GM18867 (cell line): ENCODE data around the gene ZNF30.
"Not testable (repeated sequence)": the region's sequence is repeated elsewhere in the genome, so short reads cannot be mapped to it uniquely, and the experiment has no call there.

Experiments
- ATAC-seq: cut with Tn5 transposase; IDR thresholded peaks from one replicate; pipeline ENCODE4 v1.9.1; 2021; ENCODE audit warnings: mild to moderate bottlenecking, moderate library complexity; ENCODE audit not compliant: unreplicated experiment

The ZNF30 gene

GRCh38 chr19:34926685-34927375 lies at the start of gene ZNF30:
Gene ZNF30, plus strand, starts transcription at chr19:34926903. Its CDS starts 3,045 bp downstream, at chr19:34929948.
- peak; percentile 97 for ATAC-seq

GRCh38 chr19:34879563-34879962 lies 47.1 kb upstream of the ZNF30 start:
- no peak for ATAC-seq

- ATAC-seq, result no peak
Measured at GRCh38 chr19:34880034-34880433, 46.7 kb upstream of the ZNF30 start.

DNA sequence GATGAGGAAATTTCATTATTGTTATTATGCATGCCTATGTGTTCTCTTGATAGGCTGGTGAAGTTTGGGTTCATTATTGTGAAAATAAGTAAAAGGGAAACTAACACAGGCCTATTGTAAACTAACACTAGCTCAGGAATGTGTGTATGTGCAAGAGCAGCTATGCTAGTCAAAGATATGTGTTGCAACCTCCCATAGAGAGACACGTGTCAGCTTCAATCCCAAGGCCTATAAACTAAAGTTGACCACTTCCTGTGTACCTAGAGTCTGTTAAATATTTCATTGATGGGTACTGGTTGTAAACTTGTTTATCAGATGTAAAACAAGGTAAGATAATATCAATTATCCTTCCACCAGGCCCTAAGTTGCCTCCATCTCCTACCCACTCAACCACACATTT lies 44.7 kb upstream of the ZNF30 start:
- no peak for ATAC-seq

- ATAC-seq, result no peak
Measured at GRCh38 chr19:34888091-34888490, 38.6 kb upstream of the ZNF30 start.

- no peak for ATAC-seq
Measured at GRCh38 chr19:34900245-34900644, 26.5 kb upstream of the ZNF30 start.

- ATAC-seq, result no peak
Measured at GRCh38 chr19:34904664-34905527, 21.8 kb upstream of the ZNF30 start.

DNA sequence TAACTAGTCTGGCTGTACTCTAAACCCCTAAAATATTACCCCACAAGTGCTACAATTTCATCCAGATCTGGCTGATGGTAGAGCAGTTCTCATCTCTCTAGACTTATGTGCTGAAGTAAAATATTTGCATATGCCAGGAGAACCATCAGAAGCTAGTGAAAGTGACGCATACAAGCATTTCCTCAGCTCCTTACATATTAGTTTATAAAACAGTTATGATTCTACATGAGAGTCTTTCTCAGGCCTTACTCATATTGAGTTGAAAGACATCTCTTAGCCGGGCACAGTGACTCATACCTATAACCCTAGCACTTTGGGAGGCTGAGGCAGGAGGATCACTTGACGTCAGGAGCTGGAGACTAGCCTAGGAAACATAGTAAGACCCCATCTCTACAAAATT lies 15.9 kb upstream of the ZNF30 start:
- ATAC-seq, result no peak

- not testable (repeated sequence) for ATAC-seq
Measured at GRCh38 chr19:34917144-34917543, 9.6 kb upstream of the ZNF30 start.

GRCh38 chr19:34918190-34918589 lies 8.5 kb upstream of the ZNF30 start:
- no peak for ATAC-seq

DNA sequence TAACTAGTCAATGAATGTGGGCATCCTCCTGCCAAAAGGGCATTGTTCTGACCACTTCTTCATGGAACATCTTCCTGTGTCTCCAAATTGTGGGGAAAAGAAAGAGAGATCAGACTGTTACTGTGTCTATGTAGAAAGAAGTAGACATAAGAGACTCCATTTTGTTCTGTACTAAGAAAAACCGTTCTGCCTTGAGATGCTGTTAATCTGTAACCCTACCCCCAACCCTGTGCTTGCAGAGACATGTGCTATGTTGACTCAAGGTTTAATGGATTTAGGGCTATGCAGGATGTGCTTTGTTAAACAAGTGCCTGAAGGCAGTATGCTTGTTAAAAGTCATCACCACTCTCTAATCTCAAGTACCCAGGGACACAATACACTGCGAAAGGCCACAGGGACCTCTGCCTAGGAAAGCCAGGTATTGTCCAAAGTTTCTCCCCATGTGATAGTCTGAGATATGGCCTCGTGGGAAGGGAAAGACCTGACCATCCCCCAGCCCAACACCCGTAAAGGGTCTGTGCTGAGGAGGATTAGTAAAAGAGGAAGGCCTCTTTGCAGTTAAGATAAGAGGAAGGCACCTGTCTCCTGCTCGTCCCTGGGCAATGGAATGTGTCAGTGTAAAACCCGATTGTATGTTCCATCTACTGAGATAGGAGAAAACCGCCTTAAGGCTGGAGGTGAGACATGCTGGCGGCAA lies 6.5 kb upstream of the ZNF30 start:
- not testable (repeated sequence) for ATAC-seq

- no peak for ATAC-seq
Measured at GRCh38 chr19:34925278-34925855, 1.3 kb upstream of the ZNF30 start.

- no peak for ATAC-seq
Measured at GRCh38 chr19:34926361-34926684, 380 bp upstream of the ZNF30 start.

- no peak for ATAC-seq
Measured at GRCh38 chr19:34932494-34932893, 5.8 kb downstream of the ZNF30 start.

DNA sequence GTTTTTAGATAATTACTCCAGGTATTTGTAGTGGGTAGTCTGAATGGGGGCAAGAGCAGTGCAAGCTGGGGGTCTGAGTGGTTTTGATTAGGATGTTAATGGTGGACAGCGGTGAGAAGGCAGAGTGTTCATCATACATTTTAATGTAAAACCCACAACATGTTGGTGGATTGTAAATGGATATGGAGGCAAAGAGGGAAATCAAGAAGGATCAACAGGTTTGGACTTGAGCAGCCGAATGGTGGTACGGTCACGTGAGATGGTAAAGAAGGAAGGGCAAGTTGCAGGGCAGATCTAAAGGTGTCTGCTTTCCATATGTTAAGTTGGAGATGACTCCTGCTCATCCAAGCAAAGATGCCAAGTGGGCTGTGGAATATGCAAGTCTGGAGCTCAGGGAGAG lies 9.5 kb downstream of the ZNF30 start:
- ATAC-seq, result no peak

DNA sequence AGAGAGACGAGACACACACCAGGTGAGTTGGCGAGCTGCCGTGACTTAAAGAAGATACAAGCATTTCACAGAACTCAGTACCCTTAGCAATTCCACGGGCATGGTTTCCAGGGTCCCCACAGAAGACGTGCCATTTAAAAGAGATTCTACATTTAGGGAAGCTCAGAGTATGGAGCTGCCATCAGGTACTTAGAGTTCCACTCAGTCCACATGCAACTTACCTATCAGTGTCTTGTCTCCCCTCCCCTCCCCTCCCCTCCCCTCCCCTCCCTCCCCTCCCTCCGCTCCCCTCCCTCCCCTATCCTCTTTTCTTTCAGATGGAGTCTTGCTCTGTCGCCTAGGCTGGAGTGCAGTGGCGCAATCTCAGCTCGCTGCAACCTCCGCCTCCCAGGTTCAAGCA lies 12.2 kb downstream of the ZNF30 start:
- ATAC-seq, result no peak

GRCh38 chr19:34943861-34944573 lies 17.3 kb downstream of the ZNF30 start:
- ATAC-seq, result no peak

- ATAC-seq, result no peak
Measured at GRCh38 chr19:34953092-34953491, 26.4 kb downstream of the ZNF30 start.

DNA sequence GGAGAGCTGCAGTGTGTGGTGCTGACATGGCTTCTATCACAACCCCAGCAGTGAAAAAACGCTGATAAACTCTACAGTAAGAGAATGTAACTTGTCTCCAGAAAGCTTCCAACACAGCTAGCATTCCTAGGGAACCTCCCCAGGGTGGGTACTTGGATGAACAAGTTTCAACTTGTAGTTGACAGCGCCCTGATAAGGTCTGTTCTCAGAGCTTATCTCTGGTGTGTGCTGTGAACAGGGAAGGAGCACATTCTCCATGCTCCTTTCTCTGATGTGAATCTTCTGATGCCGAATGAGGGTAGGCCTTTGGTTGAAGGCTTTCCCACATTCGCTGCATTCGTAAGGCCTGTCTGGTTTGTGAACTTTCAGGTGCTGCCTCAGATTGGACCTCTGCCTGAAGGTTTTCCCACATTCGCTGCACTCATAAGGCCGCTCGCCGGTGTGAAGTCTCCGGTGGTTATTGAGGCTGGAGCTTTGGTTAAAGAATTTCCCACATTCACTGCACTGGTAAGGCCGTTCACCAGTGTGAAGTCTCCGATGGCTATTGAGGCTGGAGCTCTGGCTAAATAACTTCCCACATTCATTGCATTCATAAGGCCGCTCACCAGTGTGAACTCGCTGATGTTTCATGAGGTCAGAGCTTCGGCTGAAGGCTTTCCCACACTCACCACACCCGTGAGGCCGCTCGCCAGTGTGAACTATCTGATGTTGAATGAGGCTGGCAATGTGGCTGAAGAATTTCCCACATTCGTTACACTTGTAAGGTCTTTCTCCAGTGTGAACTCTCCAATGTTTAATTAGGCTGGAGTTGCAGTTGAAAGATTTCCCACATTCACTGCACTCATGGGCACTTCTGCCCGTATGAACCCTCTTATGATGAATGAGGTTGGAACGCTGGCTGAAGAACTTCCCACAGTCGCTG lies 31.4 kb downstream of the ZNF30 start:
- ATAC-seq, result no peak

- ATAC-seq, result no peak
Measured at GRCh38 chr19:34959021-34959420, 32.3 kb downstream of the ZNF30 start.
